Common myeloid progenitor, CD34-positive (primary cell): ENCODE measurements around the gene UBE2K.
"Not testable (repeated sequence)": the region's sequence is repeated elsewhere in the genome, so short reads cannot be mapped to it uniquely, and the experiment has no call there.

Experiments
- CTCF ChIA-PET: fragments of 350-600 bp; sonication (Branson Sonifier 250); formaldehyde crosslinking; loops from one replicate; lab custom pipeline; 2021; ENCODE audit warnings: antibody characterized with exemption; lab: Charles Lee
- POLR2A ChIA-PET: fragments of 350-600 bp; sonication (Branson Sonifier 250); formaldehyde crosslinking; loops from one replicate; lab custom pipeline; 2021; ENCODE audit warnings: antibody characterized with exemption; lab: Charles Lee
- DNase-seq, 3 donors: peaks; one replicate each; pipeline versions ENCODE4 v3.0.0 to v3.0.0-alpha.2; 2013
- H3K27ac ChIP-seq, 2 experiments: 1 replicate in 1 of 2; 2 replicates in 1 of 2; pipeline ENCODE4 v1.7.0; 2013; ENCODE audit warnings: inconsistent platforms in 2 of 2, low read length in 2 of 2, mild to moderate bottlenecking in 2 of 2, low read depth in 1 of 2, moderate library complexity in 1 of 2; ENCODE audit not compliant: severe bottlenecking in 2 of 2, insufficient read depth in 1 of 2, poor library complexity in 1 of 2
- H3K27me3 ChIP-seq, 5 experiments: replicated peaks in 2 of 5; 1 replicate in 3 of 5; 2 replicates in 2 of 5; pipeline versions ENCODE4 v1.6.1 to v1.7.0; 2013; ENCODE audit warnings: low read length in 4 of 5, mild to moderate bottlenecking in 2 of 5, moderate library complexity in 2 of 5, inconsistent platforms in 1 of 5; ENCODE audit not compliant: insufficient read depth in 5 of 5, control insufficient read depth in 4 of 5
- H3K36me3 ChIP-seq, 4 experiments: 1 replicate in 2 of 4; 2 replicates in 2 of 4; pipeline versions ENCODE4 v1.6.1 to v1.7.0; 2013; ENCODE audit warnings: low read length in 3 of 4, control low read depth in 1 of 4, mild to moderate bottlenecking in 1 of 4; ENCODE audit not compliant: control insufficient read depth in 4 of 4, insufficient read depth in 4 of 4
- H3K4me1 ChIP-seq, 4 experiments: 1 replicate in 3 of 4; 2 replicates in 1 of 4; pipeline versions ENCODE4 v1.6.1 to v1.7.1; 2013; ENCODE audit warnings: low read length in 3 of 4, mild to moderate bottlenecking in 3 of 4, control low read depth in 1 of 4, inconsistent platforms in 1 of 4, moderate library complexity in 1 of 4; ENCODE audit not compliant: control insufficient read depth in 4 of 4, insufficient read depth in 4 of 4; ENCODE audit errors: control extremely low read depth in 1 of 4
- H3K4me3 ChIP-seq, 7 experiments: 1 replicate in 4 of 7; 2 replicates in 3 of 7; pipeline versions ENCODE4 v1.5.1 to v1.7.0; 2013; ENCODE audit warnings: mild to moderate bottlenecking in 7 of 7, low read length in 6 of 7, moderate library complexity in 6 of 7, inconsistent platforms in 2 of 7, low read depth in 2 of 7, control low read depth in 1 of 7; ENCODE audit not compliant: insufficient read depth in 4 of 7, control insufficient read depth in 1 of 7; ENCODE audit errors: extremely low read depth in 1 of 7
- H3K9me3 ChIP-seq, 5 experiments: 1 replicate in 4 of 5; 2 replicates in 1 of 5; pipeline versions ENCODE4 v1.6.1 to v1.7.1; 2013; ENCODE audit warnings: low read length in 4 of 5, mild to moderate bottlenecking in 2 of 5, inconsistent platforms in 1 of 5, low read depth in 1 of 5, moderate library complexity in 1 of 5; ENCODE audit not compliant: control insufficient read depth in 4 of 5, insufficient read depth in 2 of 5; ENCODE audit errors: control extremely low read depth in 1 of 5
- WGBS: methylation state at CpG from one replicate; pipeline ENCODE4 v1.1.5; 2013; ENCODE audit not compliant: insufficient coverage; 5-methylcytosine and 5-hydroxymethylcytosine counted together

Gene UBE2K

GRCh38 chr4:39761005-39761667, 63.2 kb downstream of the UBE2K start:
- WGBS, result 100% methylated on average over 1 of the region's 4 CpGs
- no peaks in the 10 kb centered on the region for H3K4me1 ChIP-seq
- peaks cover 25 to 54% (median 34%) of the 10 kb centered on the region in 4 experiments for H3K36me3 ChIP-seq
- H3K27ac ChIP-seq, result no peak overlapping the region
- ChIA-PET POLR2A (no interaction called here), CTCF (no interaction called here)
- peaks cover 0 to 4% (median 0%) of the 10 kb centered on the region in 5 experiments for H3K9me3 ChIP-seq
- no peaks in the 10 kb centered on the region for H3K27me3 ChIP-seq
- H3K4me3 ChIP-seq, result no peak overlapping the region
- no peak for DNase-seq

- POLR2A ChIA-PET, result no interaction called here
- WGBS, result 96% methylated on average over 6 of the region's 9 CpGs
- no peak overlapping the region for H3K4me3 ChIP-seq
- CTCF ChIA-PET, result interaction anchor here (0.8 kb wide), 1 partner anchor 8 kb away, joined by 4 read pairs; no protein-coding TSS in a partner anchor
- no peak overlapping the region for H3K27ac ChIP-seq
- H3K27me3 ChIP-seq, result no peaks in the 10 kb centered on the region
- H3K9me3 ChIP-seq, result peaks cover 0 to 5% (median 0%) of the 10 kb centered on the region in 5 experiments
- peaks cover 19 to 55% (median 24%) of the 10 kb centered on the region in 4 experiments for H3K36me3 ChIP-seq
- DNase-seq, result no peak
- no peaks in the 10 kb centered on the region for H3K4me1 ChIP-seq
Measured at GRCh38 chr4:39763714-39764572, 66.0 kb downstream of the UBE2K start.

- H3K27ac ChIP-seq, result no peak overlapping the region
- H3K4me1 ChIP-seq, result no peaks in the 10 kb centered on the region
- H3K27me3 ChIP-seq, result no peaks in the 10 kb centered on the region
- 97% methylated on average over 25 of the region's 25 CpGs for WGBS
- no peak overlapping the region for H3K4me3 ChIP-seq
- CTCF ChIA-PET, result no interaction called here
- no peak for DNase-seq
- peaks cover 11 to 56% (median 24%) of the 10 kb centered on the region in 4 experiments for H3K36me3 ChIP-seq
- POLR2A ChIA-PET, result no interaction called here
- peaks cover 0 to 5% (median 0%) of the 10 kb centered on the region in 5 experiments for H3K9me3 ChIP-seq
Measured at GRCh38 chr4:39770005-39770404, 72.1 kb downstream of the UBE2K start.

GRCh38 chr4:39770471-39770870, 72.5 kb downstream of the UBE2K start:
- ChIA-PET POLR2A (no interaction called here), CTCF (no interaction called here)
- DNase-seq, result no peak
- H3K4me1 ChIP-seq, result no peaks in the 10 kb centered on the region
- no peak overlapping the region for H3K27ac ChIP-seq
- peaks cover 0 to 5% (median 0%) of the 10 kb centered on the region in 5 experiments for H3K9me3 ChIP-seq
- no peaks in the 10 kb centered on the region for H3K27me3 ChIP-seq
- 94% methylated on average over 10 of the region's 19 CpGs for WGBS
- no peak overlapping the region for H3K4me3 ChIP-seq
- H3K36me3 ChIP-seq, result peaks cover 10 to 56% (median 24%) of the 10 kb centered on the region in 4 experiments

- H3K4me3 ChIP-seq, result no peak overlapping the region
- WGBS, result 97% methylated on average over 46 of the region's 57 CpGs
- peaks cover 0 to 2% (median 0%) of the 10 kb centered on the region in 5 experiments for H3K9me3 ChIP-seq
- no peak overlapping the region for H3K27ac ChIP-seq
- no peaks in the 10 kb centered on the region for H3K27me3 ChIP-seq
- no peaks in the 10 kb centered on the region for H3K4me1 ChIP-seq
- H3K36me3 ChIP-seq, result peaks cover 5 to 56% (median 26%) of the 10 kb centered on the region in 4 experiments
- POLR2A ChIA-PET, result no interaction called here
- DNase-seq, result no peak
- CTCF ChIA-PET, result interaction anchor here (0.6 kb wide), 3 partner anchors 79 to 249 kb away, joined by 3 to 4 read pairs (median 3); no protein-coding TSS in a partner anchor
Measured at GRCh38 chr4:39770969-39771724, 73.2 kb downstream of the UBE2K start.

- POLR2A ChIA-PET, H3K9me3 ChIP-seq, H3K27ac ChIP-seq, DNase-seq, H3K4me1 ChIP-seq, H3K27me3 ChIP-seq, H3K4me3 ChIP-seq: not testable (repeated sequence)
- CTCF ChIA-PET, result interaction anchor here (0.9 kb wide), 1 partner anchor 87 kb away, joined by 3 read pairs; no protein-coding TSS in a partner anchor
- H3K36me3 ChIP-seq, result peaks cover 11 to 35% (median 18%) of the 10 kb centered on the region in 4 experiments
- WGBS, result no CpG with 5 or more reads among the region's 2 CpGs
Measured at GRCh38 chr4:39781988-39782387, 84.1 kb downstream of the UBE2K start.
